ENCODE measurements around the gene QDPR.
"Not testable (repeated sequence)": the region's sequence is repeated elsewhere in the genome, so short reads cannot be mapped to it uniquely, and the experiment has no call there.

Gene QDPR

DNA sequence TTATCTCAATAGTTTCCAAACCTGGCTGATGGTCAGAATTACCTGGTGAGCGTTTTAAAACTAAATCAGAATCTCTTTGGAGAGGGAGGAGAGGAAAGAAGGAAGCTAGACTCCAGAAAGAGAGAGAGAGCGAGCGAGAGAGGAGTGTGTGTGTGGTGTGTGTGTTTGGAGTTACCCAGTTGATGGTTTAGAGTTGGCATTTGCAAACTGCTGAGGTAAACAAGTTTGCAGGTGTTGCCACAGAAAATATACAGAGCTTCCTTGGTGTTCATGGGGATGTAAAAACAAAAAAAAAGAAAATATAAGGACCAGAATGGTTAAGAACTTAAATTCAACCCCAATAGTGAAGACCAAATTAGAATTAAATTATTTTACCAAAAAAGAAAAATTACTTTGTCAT is 38.7 kb upstream of the QDPR start:
- Histone ChIP-seq H3K4me1 (ENCODE audit: control insufficient read depth in 1 of 2, insufficient read depth in 2 of 2, low read length in 2 of 2) (no peaks in the 10 kb centered on the region), H3K27me3 (ENCODE audit: control insufficient read depth in 1 of 2, insufficient read depth in 2 of 2, low read length in 2 of 2) (peaks cover 0 to 8% of the 10 kb centered on the region in 2 donors), H3K9ac (ENCODE audit: low read depth in 1 of 2, low read length in 2 of 2) (no peak overlapping the region), H3K27ac (ENCODE audit: low read depth, low read length) (no peak overlapping the region), H3K36me3 (ENCODE audit: control insufficient read depth in 1 of 2, insufficient read depth in 2 of 2, low read length in 2 of 2) (no peaks in the 10 kb centered on the region), H3K4me3 (ENCODE audit: low read depth in 1 of 2, low read length in 2 of 2) (no peak overlapping the region), H3K9me3 (ENCODE audit: control insufficient read depth in 1 of 2, low read length in 2 of 2) (no peaks in the 10 kb centered on the region)

DNA sequence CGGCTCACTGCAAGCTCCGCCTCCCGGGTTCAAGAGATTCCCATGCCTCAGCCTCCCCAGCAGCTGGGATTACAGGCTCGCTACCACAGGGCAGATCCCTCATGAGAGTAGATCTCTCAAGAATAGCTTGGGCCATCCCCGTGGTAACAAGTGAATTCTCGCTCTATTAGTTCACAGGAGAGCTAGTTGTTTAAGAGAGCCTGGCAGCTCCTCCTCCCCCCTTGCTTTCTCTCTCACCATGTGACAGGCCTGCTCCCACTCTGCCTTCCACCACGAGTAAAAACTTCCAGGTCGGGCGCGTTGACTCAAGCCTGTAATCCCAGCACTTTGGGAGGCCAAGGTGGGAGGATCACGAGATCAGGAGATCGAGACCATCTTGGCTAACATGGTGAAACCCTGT is 34.8 kb upstream of the QDPR start:
- H3K27ac ChIP-seq (ENCODE audit: low read depth, low read length), result no peak overlapping the region
- H3K9me3 ChIP-seq (ENCODE audit: control insufficient read depth in 1 of 2, low read length in 2 of 2), result no peaks in the 10 kb centered on the region
- H3K27me3 ChIP-seq (ENCODE audit: control insufficient read depth in 1 of 2, insufficient read depth in 2 of 2, low read length in 2 of 2), result no peaks in the 10 kb centered on the region
- H3K4me1 ChIP-seq (ENCODE audit: control insufficient read depth in 1 of 2, insufficient read depth in 2 of 2, low read length in 2 of 2), result no peaks in the 10 kb centered on the region
- no peak overlapping the region for H3K9ac ChIP-seq (ENCODE audit: low read depth in 1 of 2, low read length in 2 of 2)
- H3K36me3 ChIP-seq (ENCODE audit: control insufficient read depth in 1 of 2, insufficient read depth in 2 of 2, low read length in 2 of 2), result no peaks in the 10 kb centered on the region
- no peak overlapping the region for H3K4me3 ChIP-seq (ENCODE audit: low read depth in 1 of 2, low read length in 2 of 2)

DNA sequence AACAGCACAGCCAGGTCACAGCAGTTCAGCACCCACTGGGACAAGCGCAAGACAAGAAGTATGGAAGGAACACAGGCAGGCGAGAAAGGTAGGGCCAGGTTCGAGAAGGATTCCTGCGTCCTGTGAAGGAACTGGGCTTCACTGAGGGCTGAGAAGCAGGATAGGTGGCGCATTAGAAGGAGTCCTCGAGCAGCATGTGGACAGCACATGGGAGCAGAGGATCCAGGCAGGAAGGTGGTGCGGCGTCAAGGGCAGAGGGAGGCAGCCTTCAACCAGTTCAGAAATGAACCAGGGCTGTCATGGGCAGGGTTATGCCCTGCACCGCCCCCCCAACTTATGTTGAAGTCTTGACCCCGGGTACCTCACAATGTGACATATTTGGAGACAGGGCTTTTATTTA is 34.3 kb upstream of the QDPR start:
- H3K4me1 ChIP-seq (ENCODE audit: control insufficient read depth in 1 of 2, insufficient read depth in 2 of 2, low read length in 2 of 2), result no peaks in the 10 kb centered on the region
- no peak overlapping the region for H3K27ac ChIP-seq (ENCODE audit: low read depth, low read length)

DNA sequence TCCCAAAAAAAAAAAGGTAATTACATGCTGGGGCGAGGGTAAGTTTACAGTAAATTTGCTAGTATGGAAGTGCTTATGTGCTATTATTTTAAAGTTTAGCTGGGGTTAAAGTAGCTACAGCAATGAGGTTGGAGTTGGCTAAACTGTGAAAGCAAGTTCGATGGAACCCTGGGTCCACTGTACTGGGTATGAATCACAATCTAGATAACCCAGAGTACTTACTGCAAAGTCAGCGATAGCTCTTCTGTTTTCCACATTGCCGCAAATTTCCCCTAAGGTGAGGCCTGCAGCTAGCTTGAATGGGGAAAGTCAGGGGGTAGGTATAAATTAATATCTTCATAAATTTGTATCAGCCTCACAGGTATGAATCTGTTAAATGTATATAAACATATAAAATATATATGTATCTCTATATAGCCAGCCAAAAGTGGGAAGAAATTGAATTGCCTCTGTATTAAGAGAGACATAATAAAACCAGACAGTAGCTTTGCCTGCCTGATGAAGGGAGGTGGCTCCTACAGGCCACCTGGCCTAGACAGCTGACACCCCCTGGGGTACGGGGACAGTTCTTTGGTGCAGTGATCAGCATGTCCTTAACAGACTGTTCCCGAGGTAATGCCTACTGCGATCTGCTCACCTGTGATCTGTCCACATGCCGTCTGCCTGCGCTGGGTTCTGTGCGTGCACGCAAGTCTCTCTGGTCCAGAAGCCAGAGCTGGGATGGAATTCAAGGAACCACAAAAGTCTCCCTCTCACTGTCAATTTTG is 33.7 kb upstream of the QDPR start:
- Histone ChIP-seq H3K4me1 (ENCODE audit: control insufficient read depth in 1 of 2, insufficient read depth in 2 of 2, low read length in 2 of 2) (no peaks in the 10 kb centered on the region), H3K36me3 (ENCODE audit: control insufficient read depth in 1 of 2, insufficient read depth in 2 of 2, low read length in 2 of 2) (no peaks in the 10 kb centered on the region), H3K9ac (ENCODE audit: low read depth in 1 of 2, low read length in 2 of 2) (no peak overlapping the region), H3K9me3 (ENCODE audit: control insufficient read depth in 1 of 2, low read length in 2 of 2) (no peaks in the 10 kb centered on the region), H3K4me3 (ENCODE audit: low read depth in 1 of 2, low read length in 2 of 2) (no peak overlapping the region), H3K27ac (ENCODE audit: low read depth, low read length) (no peak overlapping the region), H3K27me3 (ENCODE audit: control insufficient read depth in 1 of 2, insufficient read depth in 2 of 2, low read length in 2 of 2) (no peaks in the 10 kb centered on the region)

More for the DNA sequence above, 34.3 kb upstream of the QDPR start:
- H3K27me3 ChIP-seq (ENCODE audit: control insufficient read depth in 1 of 2, insufficient read depth in 2 of 2, low read length in 2 of 2), result no peaks in the 10 kb centered on the region
- H3K4me3 ChIP-seq (ENCODE audit: low read depth in 1 of 2, low read length in 2 of 2), result no peak overlapping the region
- H3K9me3 ChIP-seq (ENCODE audit: control insufficient read depth in 1 of 2, low read length in 2 of 2), result no peaks in the 10 kb centered on the region
- H3K36me3 ChIP-seq (ENCODE audit: control insufficient read depth in 1 of 2, insufficient read depth in 2 of 2, low read length in 2 of 2), result no peaks in the 10 kb centered on the region
- no peak overlapping the region for H3K9ac ChIP-seq (ENCODE audit: low read depth in 1 of 2, low read length in 2 of 2)

DNA sequence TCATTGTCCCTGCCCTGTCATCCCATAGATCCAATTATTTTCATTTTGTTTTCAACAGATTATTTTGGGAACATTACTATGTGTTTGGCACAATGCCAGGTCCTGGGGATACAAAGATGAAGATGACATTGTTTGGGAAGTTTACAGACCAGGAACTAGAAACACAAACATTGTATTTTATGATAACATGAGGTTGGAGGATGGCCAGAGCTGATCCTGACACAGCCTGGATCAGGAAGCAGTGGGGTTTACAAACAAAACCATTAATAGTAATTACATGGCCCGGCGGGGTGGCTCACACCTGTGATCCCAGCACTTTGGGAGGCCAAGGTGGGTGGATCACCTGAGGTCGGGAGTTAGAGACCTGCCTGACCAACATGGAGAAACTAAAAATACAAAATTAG is 32.9 kb upstream of the QDPR start:
- Histone ChIP-seq H3K4me3 (ENCODE audit: low read depth in 1 of 2, low read length in 2 of 2) (no peak overlapping the region), H3K36me3 (ENCODE audit: control insufficient read depth in 1 of 2, insufficient read depth in 2 of 2, low read length in 2 of 2) (no peaks in the 10 kb centered on the region), H3K9me3 (ENCODE audit: control insufficient read depth in 1 of 2, low read length in 2 of 2) (no peaks in the 10 kb centered on the region), H3K9ac (ENCODE audit: low read depth in 1 of 2, low read length in 2 of 2) (no peak overlapping the region), H3K27ac (ENCODE audit: low read depth, low read length) (no peak overlapping the region), H3K27me3 (ENCODE audit: control insufficient read depth in 1 of 2, insufficient read depth in 2 of 2, low read length in 2 of 2) (no peaks in the 10 kb centered on the region), H3K4me1 (ENCODE audit: control insufficient read depth in 1 of 2, insufficient read depth in 2 of 2, low read length in 2 of 2) (no peaks in the 10 kb centered on the region)

DNA sequence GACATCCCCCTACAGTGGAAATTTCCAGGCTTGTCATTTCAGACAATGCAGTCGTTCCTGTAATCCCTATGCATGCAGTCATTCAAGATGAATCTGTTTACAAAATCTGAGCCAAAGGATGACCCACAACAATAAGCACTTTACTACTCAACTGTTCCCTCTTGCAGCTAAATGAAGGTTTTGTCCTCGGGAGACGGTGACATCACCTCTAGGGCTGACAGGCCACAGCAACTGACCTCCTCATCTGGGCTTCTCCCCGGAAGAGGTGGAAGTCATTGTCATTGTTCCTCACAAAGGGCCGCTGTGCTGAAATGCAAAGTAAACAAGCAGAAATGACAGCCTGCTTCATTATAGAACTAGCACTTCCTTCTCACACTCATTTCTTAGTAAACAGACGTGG is 32.3 kb upstream of the QDPR start:
- Histone ChIP-seq H3K4me3 (ENCODE audit: low read depth in 1 of 2, low read length in 2 of 2) (no peak overlapping the region), H3K27me3 (ENCODE audit: control insufficient read depth in 1 of 2, insufficient read depth in 2 of 2, low read length in 2 of 2) (no peaks in the 10 kb centered on the region), H3K27ac (ENCODE audit: low read depth, low read length) (no peak overlapping the region), H3K4me1 (ENCODE audit: control insufficient read depth in 1 of 2, insufficient read depth in 2 of 2, low read length in 2 of 2) (no peaks in the 10 kb centered on the region), H3K9me3 (ENCODE audit: control insufficient read depth in 1 of 2, low read length in 2 of 2) (no peaks in the 10 kb centered on the region), H3K36me3 (ENCODE audit: control insufficient read depth in 1 of 2, insufficient read depth in 2 of 2, low read length in 2 of 2) (no peaks in the 10 kb centered on the region), H3K9ac (ENCODE audit: low read depth in 1 of 2, low read length in 2 of 2) (no peak overlapping the region)

DNA sequence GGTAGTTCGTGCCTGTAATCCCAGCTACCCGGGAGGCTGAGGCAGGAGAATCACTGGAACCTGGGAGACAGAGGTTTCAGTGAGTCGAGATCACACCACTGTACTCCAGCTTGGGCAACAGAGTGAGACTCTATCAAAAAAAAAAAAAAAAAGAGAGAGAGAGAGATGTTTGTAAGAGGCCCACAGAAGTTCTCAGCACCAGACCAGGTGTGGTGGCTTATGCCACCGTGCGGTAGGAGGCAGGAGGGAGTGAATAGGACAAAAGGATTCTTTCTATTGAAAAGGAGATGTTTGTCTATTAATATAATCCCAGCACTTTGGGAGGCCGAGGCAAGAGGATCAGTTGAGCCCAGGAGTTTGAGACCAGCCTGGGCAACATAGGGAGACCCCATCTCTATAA is 25.2 kb upstream of the QDPR start:
- H3K36me3 ChIP-seq (ENCODE audit: control insufficient read depth in 1 of 2, insufficient read depth in 2 of 2, low read length in 2 of 2); H3K4me3 ChIP-seq (ENCODE audit: low read depth in 1 of 2, low read length in 2 of 2); H3K4me1 ChIP-seq (ENCODE audit: control insufficient read depth in 1 of 2, insufficient read depth in 2 of 2, low read length in 2 of 2); H3K27ac ChIP-seq (ENCODE audit: low read depth, low read length); H3K9ac ChIP-seq (ENCODE audit: low read depth in 1 of 2, low read length in 2 of 2); H3K27me3 ChIP-seq (ENCODE audit: control insufficient read depth in 1 of 2, insufficient read depth in 2 of 2, low read length in 2 of 2); H3K9me3 ChIP-seq (ENCODE audit: control insufficient read depth in 1 of 2, low read length in 2 of 2): not testable (repeated sequence)

DNA sequence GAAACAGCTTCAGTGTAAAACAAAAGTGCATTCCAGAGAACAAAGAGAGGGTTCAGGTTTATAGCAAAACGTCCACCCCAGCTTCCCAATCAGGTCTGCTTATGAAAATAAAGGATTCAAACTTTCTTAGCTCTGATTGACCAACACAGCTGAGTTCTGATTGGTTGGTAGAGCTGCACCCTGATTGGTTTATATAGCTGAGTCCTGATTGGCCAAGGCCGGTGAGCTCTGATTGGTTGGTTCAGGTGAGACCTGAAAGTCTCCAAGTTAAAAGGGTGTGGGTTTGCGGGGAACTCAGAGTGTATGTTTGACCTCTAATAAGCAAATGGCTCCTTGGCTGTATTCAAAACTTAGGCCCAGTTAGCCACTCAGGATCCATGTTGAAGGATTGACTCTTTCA is 24.0 kb upstream of the QDPR start:
- Histone ChIP-seq H3K4me1 (ENCODE audit: control insufficient read depth in 1 of 2, insufficient read depth in 2 of 2, low read length in 2 of 2) (no peaks in the 10 kb centered on the region), H3K9me3 (ENCODE audit: control insufficient read depth in 1 of 2, low read length in 2 of 2) (no peaks in the 10 kb centered on the region), H3K4me3 (ENCODE audit: low read depth in 1 of 2, low read length in 2 of 2) (no peak overlapping the region), H3K27ac (ENCODE audit: low read depth, low read length) (no peak overlapping the region), H3K36me3 (ENCODE audit: control insufficient read depth in 1 of 2, insufficient read depth in 2 of 2, low read length in 2 of 2) (no peaks in the 10 kb centered on the region), H3K27me3 (ENCODE audit: control insufficient read depth in 1 of 2, insufficient read depth in 2 of 2, low read length in 2 of 2) (no peaks in the 10 kb centered on the region), H3K9ac (ENCODE audit: low read depth in 1 of 2, low read length in 2 of 2) (no peak overlapping the region)

DNA sequence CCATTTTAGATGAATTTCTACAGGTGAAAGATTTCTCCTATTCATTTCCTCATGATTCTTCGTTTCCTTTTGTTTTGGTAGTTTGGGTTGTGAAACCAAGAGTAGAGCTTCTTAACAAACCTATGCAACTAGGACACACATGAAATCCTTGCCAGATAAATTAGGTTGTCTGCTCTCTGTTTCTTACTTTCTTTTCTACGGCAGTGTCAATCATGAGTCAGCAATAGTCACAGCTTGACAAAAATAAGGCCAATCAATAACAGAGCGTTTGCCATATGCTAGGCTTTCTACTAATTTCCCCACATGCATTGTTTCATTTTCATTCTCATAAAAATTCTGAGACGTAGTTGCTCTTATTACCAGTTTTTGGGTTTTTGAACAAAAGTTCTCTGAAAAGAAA is 23.4 kb upstream of the QDPR start:
- Histone ChIP-seq H3K27me3 (ENCODE audit: control insufficient read depth in 1 of 2, insufficient read depth in 2 of 2, low read length in 2 of 2) (no peaks in the 10 kb centered on the region), H3K9ac (ENCODE audit: low read depth in 1 of 2, low read length in 2 of 2) (no peak overlapping the region), H3K36me3 (ENCODE audit: control insufficient read depth in 1 of 2, insufficient read depth in 2 of 2, low read length in 2 of 2) (no peaks in the 10 kb centered on the region), H3K4me1 (ENCODE audit: control insufficient read depth in 1 of 2, insufficient read depth in 2 of 2, low read length in 2 of 2) (no peaks in the 10 kb centered on the region), H3K9me3 (ENCODE audit: control insufficient read depth in 1 of 2, low read length in 2 of 2) (no peaks in the 10 kb centered on the region), H3K27ac (ENCODE audit: low read depth, low read length) (no peak overlapping the region), H3K4me3 (ENCODE audit: low read depth in 1 of 2, low read length in 2 of 2) (no peak overlapping the region)

DNA sequence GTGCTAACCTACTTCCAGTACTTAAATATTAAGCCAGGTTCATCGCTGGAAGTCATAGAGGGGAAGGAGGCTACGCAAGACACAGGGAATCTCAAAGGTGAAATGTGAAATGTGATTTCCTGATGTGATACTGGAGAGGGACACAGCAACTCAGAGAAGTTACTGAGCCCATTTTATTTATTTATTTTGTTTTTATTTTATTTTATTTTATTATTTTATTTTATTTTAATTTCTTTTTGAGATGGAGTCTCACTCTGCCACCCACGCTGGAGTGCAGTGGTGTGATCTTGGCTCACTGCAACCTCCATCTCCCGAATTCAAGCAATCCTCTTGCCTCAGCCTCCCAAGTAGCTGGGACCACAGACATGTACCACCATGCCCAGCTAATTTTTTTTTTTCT is 22.8 kb upstream of the QDPR start:
- H3K9ac ChIP-seq (ENCODE audit: low read depth in 1 of 2, low read length in 2 of 2), result no peak overlapping the region
- H3K36me3 ChIP-seq (ENCODE audit: control insufficient read depth in 1 of 2, insufficient read depth in 2 of 2, low read length in 2 of 2), result no peaks in the 10 kb centered on the region
- no peaks in the 10 kb centered on the region for H3K4me1 ChIP-seq (ENCODE audit: control insufficient read depth in 1 of 2, insufficient read depth in 2 of 2, low read length in 2 of 2)
- no peak overlapping the region for H3K27ac ChIP-seq (ENCODE audit: low read depth, low read length)
- no peak overlapping the region for H3K4me3 ChIP-seq (ENCODE audit: low read depth in 1 of 2, low read length in 2 of 2)
- H3K9me3 ChIP-seq (ENCODE audit: control insufficient read depth in 1 of 2, low read length in 2 of 2), result no peaks in the 10 kb centered on the region
- H3K27me3 ChIP-seq (ENCODE audit: control insufficient read depth in 1 of 2, insufficient read depth in 2 of 2, low read length in 2 of 2), result no peaks in the 10 kb centered on the region
